Measurements from ENCODE around the gene PLEKHG4B. TPM values are rescaled to one million over a fixed set of nuclear protein-coding genes. Genes with fewer than 3 reads are reported as not detected.

Gene PLEKHG4B, protein sequence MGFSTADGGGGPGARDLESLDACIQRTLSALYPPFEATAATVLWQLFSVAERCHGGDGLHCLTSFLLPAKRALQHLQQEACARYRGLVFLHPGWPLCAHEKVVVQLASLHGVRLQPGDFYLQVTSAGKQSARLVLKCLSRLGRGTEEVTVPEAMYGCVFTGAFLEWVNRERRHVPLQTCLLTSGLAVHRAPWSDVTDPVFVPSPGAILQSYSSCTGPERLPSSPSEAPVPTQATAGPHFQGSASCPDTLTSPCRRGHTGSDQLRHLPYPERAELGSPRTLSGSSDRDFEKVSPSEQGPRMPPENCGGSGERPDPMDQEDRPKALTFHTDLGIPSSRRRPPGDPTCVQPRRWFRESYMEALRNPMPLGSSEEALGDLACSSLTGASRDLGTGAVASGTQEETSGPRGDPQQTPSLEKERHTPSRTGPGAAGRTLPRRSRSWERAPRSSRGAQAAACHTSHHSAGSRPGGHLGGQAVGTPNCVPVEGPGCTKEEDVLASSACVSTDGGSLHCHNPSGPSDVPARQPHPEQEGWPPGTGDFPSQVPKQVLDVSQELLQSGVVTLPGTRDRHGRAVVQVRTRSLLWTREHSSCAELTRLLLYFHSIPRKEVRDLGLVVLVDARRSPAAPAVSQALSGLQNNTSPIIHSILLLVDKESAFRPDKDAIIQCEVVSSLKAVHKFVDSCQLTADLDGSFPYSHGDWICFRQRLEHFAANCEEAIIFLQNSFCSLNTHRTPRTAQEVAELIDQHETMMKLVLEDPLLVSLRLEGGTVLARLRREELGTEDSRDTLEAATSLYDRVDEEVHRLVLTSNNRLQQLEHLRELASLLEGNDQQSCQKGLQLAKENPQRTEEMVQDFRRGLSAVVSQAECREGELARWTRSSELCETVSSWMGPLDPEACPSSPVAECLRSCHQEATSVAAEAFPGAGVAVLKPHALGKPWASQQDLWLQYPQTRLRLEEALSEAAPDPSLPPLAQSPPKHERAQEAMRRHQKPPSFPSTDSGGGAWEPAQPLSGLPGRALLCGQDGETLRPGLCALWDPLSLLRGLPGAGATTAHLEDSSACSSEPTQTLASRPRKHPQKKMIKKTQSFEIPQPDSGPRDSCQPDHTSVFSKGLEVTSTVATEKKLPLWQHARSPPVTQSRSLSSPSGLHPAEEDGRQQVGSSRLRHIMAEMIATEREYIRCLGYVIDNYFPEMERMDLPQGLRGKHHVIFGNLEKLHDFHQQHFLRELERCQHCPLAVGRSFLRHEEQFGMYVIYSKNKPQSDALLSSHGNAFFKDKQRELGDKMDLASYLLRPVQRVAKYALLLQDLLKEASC (N-terminal part only)
- total RNA-seq (2014; rRNA removed) (1.2 and 1.4 TPM in 2 replicates), Bru-seq, nascent RNA (percentile 35 among the genes with signal in this experiment), BruChase-seq, experiment 1, labeled RNA remaining after a 6-hour chase (percentile 35 among the genes with signal in this experiment), BruChase-seq, experiment 2, labeled RNA remaining after a 2-hour chase (percentile 32 among the genes with signal in this experiment)
- long read RNA-seq, partial matches to known transcripts, result 1 of 3 reads
- long read RNA-seq, other reads (novel, unspliced or antisense), result 2 of 3 reads

GRCh38 chr5:91556-92263 is at the start of gene PLEKHG4B:
TSS of gene PLEKHG4B (plus strand) at chr5:92168. CDS start at chr5:92232, 64 bp downstream.
- no peak within 1 kb of the TSS for H3K27ac ChIP-seq (ENCODE audit: low read length)
- no peaks in the 10 kb centered on the region for H3K9me3 ChIP-seq (ENCODE audit: low read length)
- BruUV-seq (replicated peaks), result no TSS peak
- no peaks in the 10 kb centered on the region for H3F3A ChIP-seq (ENCODE audit: low read length, unreplicated experiment)
- no peak for ATAC-seq
- H4K20me1 ChIP-seq (ENCODE audit: low read length), result no peaks in the 10 kb centered on the region
- intact Hi-C loops (cut with micrococcal nuclease), result no loop called here
- H3K79me2 ChIP-seq (ENCODE audit: low read length), result no peaks in the 10 kb centered on the region
- no peak within 1 kb of the TSS for H2AFZ ChIP-seq (ENCODE audit: low read length)
- DNase-seq, result no peak
- H3K4me2 ChIP-seq (ENCODE audit: low read length), result no peak within 1 kb of the TSS
- H3K4me1 ChIP-seq (ENCODE audit: insufficient read depth, low read length), result no peaks in the 10 kb centered on the region
- H3K4me3 ChIP-seq (ENCODE audit: low read length), result no peak within 1 kb of the TSS
- TF ChIP-seq EZH2 (IDR thresholded peaks at IDR 0.05; ENCODE audit: low read length, unreplicated experiment), result no peak
- no peak for TF ChIP-seq CTCF (conservative IDR thresholded peaks at IDR 0.05; ENCODE audit: low read depth, low read length)
- no peak for TF ChIP-seq EZH2phosphoT487 (IDR thresholded peaks at IDR 0.05; ENCODE audit: borderline replicate concordance, low read length)
- H3K36me3 ChIP-seq (ENCODE audit: low read depth, low read length), result no peaks in the 10 kb centered on the region
- CTCF ChIA-PET, result no interaction called here
- no peaks in the 10 kb centered on the region for H3K9me2 ChIP-seq (replicated peaks; ENCODE audit: low read length)
- POLR2A ChIA-PET (ENCODE audit: unreplicated experiment), result no interaction called here
- no peak within 1 kb of the TSS for H3K9ac ChIP-seq (ENCODE audit: low read length)
- peaks cover 70% of the 10 kb centered on the region for H3K27me3 ChIP-seq (ENCODE audit: low read length)

DNA sequence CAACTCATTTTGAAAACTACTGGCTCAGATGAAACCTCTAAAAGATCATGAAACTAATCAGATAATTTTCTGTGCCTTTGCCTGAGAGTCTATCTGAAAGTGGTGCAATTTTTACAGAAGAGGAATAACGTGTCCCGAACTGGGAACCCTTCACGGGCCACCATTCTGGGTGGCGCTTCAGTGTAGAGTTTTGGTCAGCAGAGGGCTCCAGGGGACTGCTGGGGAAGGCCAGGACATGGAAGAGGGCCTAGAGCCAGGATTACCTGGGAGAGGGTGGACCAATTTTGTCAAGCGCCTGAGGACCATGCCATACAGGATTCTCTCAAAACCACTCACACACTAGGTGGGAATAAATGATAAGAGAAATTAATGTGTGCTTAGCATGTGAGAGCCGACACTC is 49.7 kb upstream of the PLEKHG4B start:
- no peaks in the 10 kb centered on the region for H3F3A ChIP-seq (ENCODE audit: low read length, unreplicated experiment)
- H3K79me2 ChIP-seq (ENCODE audit: low read length), result no peaks in the 10 kb centered on the region
- no peak overlapping the region for H3K4me2 ChIP-seq (ENCODE audit: low read length)
- intact Hi-C loops (cut with micrococcal nuclease), result no loop called here
- peaks cover 4% of the 10 kb centered on the region for H3K4me1 ChIP-seq (ENCODE audit: insufficient read depth, low read length)
- no peak overlapping the region for H2AFZ ChIP-seq (ENCODE audit: low read length)
- H3K9ac ChIP-seq (ENCODE audit: low read length), result no peak overlapping the region
- H3K36me3 ChIP-seq (ENCODE audit: low read depth, low read length), result no peaks in the 10 kb centered on the region
- no peak overlapping the region for H3K27ac ChIP-seq (ENCODE audit: low read length)
- ChIA-PET POLR2A (ENCODE audit: unreplicated experiment) (no interaction called here), CTCF (no interaction called here)
- no peak overlapping the region for H3K4me3 ChIP-seq (ENCODE audit: low read length)
- peaks cover 6% of the 10 kb centered on the region; the same call in 1 of the 2 replicates for H3K27me3 ChIP-seq (ENCODE audit: low read length)
- H3K9me2 ChIP-seq (replicated peaks; ENCODE audit: low read length), result no peaks in the 10 kb centered on the region
- H4K20me1 ChIP-seq (ENCODE audit: low read length), result no peaks in the 10 kb centered on the region
- BruUV-seq (replicated peaks), result no TSS peak
- H3K9me3 ChIP-seq (ENCODE audit: low read length), result no peaks in the 10 kb centered on the region
- DNase-seq (peak; percentile 66), ATAC-seq (peak; percentile 84)
- TF ChIP-seq EZH2phosphoT487 (IDR thresholded peaks at IDR 0.05; ENCODE audit: borderline replicate concordance, low read length), result no peak
- TF ChIP-seq EZH2 (IDR thresholded peaks at IDR 0.05; ENCODE audit: low read length, unreplicated experiment), result no peak
- peak; percentile 77 for TF ChIP-seq CTCF (conservative IDR thresholded peaks at IDR 0.05; ENCODE audit: low read depth, low read length)
